ENCODE data around the gene PCNX1. TPM values are rescaled to one million over a fixed set of nuclear protein-coding genes. Genes with fewer than 3 reads are reported as not detected.
A peak's percentile ranks its signal among the peaks of the same experiment; 100 is the strongest.
"Not testable (repeated sequence)": the region's sequence is repeated elsewhere in the genome, so short reads cannot be mapped to it uniquely, and the experiment has no call there.

The PCNX1 gene
- total RNA-seq, 1 donor from 2014 or later: 28.9 TPM

- no peak for DNase-seq (ENCODE audit: low read depth in 2 of 2)
Observed at GRCh38 chr14:71012888-71013287, 105.6 kb downstream of the PCNX1 start.

- DNase-seq (ENCODE audit: low read depth in 2 of 2): no peak
Observed at GRCh38 chr14:71013551-71014192, 106.4 kb downstream of the PCNX1 start.

- DNase-seq (ENCODE audit: low read depth in 2 of 2): not testable (repeated sequence)
Observed at GRCh38 chr14:71019917-71020316, 112.7 kb downstream of the PCNX1 start.

DNA sequence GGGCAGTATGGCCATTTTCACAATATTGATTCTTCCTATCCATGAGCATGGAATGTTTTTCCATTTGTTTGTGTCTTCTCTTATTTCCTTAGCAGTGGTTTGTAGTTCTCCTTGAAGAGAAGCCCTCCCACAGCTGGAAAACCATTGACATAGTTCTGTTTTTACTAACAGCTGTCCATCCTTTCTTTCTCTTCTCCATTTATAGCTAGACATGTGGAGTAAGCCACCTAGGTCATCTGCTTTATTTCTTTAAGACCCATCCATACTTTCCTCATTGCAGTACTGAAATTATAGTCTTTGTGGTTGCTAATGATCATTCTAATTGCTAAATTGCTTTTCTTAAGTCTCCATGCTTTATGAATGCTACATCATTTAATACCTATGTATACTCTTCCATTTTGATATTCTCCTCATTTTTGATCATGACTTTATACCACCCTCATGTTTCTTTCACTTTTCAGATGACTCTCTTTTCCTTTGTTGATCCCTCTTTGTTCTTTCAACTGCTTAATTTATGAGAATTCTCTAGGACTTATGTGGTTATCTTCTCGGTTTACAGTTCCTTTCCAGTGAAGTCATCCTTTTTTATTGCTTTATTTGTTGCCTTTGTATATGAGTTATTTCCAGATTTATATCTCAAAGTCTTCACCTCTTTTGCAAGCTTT is 114.2 kb downstream of the PCNX1 start:
- DNase-seq (ENCODE audit: low read depth in 2 of 2): peak in 1 of 2 donors; percentile 49

DNA sequence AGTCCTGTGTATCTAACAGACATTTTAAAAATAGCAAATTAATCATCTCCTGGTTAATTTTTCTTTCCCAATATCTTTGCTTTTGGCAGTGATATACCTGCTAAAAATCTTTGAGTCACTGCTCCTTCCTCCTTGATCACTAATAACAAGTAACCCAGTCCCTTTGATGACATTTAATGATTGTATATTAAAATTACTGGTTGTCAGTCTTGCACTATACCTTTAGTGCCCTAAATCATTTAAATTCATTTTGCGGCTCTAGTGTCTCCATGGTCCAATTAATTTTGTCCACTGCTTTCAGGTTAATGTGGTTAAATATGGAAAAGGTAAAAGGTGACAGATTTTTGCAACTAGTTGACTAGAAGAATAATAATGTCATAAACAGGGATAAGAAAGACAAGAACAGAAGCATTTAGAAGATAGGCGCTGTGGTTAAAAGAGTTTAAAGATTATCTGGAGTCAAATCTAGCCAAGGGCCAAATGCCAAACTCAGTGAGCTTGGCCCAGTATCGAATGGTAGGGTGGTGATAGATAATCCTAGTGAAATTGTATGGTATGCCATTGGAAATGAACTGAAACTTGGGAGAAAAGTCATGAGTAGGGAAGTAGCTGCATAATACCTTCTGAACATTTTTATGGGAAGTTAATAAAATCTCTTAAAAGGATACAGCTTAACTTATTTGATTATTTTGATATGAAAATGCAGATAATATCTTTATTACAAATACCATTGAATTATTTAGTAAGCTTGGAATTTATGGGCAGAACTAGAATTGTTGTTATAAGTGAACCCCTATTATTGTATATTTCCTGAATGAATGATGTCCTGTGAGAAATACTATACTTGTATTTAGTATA is 115.0 kb downstream of the PCNX1 start:
- no peak for DNase-seq (ENCODE audit: low read depth in 2 of 2)

- DNase-seq (ENCODE audit: low read depth in 2 of 2): no peak
Observed at GRCh38 chr14:71022939-71023338, 115.7 kb downstream of the PCNX1 start.

GRCh38 chr14:71029236-71029781 is 122.0 kb downstream of the PCNX1 start:
- no peak for DNase-seq (ENCODE audit: low read depth in 2 of 2)

DNA sequence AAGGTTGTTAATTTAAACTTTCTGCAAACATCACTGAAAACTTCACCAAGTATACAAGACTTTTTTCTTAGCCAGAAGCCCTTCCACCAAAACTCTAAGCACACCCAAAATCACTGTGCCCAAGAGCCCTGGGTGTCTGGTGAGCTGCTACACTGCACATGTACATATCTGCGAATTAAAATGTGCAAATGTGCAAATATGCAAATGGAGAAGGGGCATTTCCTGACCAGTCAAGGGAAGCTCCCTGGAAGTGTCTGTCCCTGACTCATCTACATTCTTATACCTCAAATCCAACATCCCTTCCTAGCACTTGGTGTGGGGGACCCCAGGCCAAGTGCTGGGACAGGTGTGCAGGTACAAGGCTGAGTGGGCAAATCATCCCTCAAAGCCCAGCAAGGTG is 123.7 kb downstream of the PCNX1 start:
- no peak for DNase-seq (ENCODE audit: low read depth in 2 of 2)

- no peak for DNase-seq (ENCODE audit: low read depth in 2 of 2)
Observed at GRCh38 chr14:71036433-71036832, 129.2 kb downstream of the PCNX1 start.

DNA sequence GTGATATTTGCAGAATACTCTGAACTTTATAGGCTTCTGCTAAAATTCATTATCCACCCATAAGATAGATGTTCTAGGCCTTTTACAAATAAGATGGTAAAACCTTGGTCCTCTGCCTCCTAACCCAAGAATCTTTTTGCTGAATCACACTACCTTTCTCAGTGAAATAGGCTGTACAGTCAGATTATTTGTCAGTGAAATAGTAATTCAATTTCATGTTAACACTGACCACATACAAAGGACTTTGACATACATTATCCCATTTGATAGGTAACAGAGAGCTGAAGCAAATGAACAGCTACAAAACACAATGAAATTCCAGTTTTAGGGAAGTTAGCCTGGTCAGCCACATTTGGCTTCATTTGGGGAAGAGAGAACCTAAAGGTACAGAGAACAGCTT is 141.1 kb downstream of the PCNX1 start:
- DNase-seq (ENCODE audit: low read depth in 2 of 2): no peak

- DNase-seq (ENCODE audit: low read depth in 2 of 2): no peak
Observed at GRCh38 chr14:71049435-71050133, 142.3 kb downstream of the PCNX1 start.

GRCh38 chr14:71050227-71050823 is 143.1 kb downstream of the PCNX1 start:
- DNase-seq (ENCODE audit: low read depth in 2 of 2): peak in 1 of 2 donors; percentile 11

DNA sequence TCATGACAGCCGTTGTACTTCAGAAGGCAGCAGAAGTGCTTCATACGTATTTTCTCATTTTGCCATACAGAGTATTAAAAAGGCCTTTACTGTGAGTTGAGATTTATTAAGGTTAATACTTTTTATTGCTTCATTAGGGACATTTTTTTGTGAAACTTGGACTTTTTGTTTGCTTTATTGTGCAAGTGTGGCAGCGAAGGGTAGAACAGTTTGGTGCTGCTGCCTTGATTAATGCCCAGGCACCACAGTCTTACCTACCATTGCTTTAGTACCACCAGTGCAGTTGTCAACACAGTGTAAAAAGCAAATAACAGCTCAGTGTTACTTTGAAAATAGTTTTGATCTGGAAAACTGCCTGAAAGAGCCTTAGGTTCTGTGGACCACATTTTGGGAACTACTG is 147.4 kb downstream of the PCNX1 start:
- no peak for DNase-seq (ENCODE audit: low read depth in 2 of 2)

DNA sequence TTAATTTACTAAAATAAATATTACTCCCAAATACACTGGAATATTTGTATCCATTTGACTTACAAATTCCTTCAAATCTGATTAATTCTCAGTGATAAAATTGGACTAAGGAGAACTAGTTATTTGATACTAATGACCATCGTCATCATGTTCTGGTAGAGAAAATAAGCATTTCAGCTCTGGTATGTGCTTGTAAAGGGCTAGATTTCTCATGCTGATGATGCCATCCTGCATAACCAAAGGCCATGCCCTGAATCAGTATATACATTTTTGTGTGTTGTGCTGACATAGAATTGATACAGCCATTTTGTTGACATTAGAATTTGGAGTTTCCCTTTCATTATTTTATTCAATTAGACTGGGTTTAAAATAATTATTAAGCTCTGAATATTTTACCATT is 148.9 kb downstream of the PCNX1 start:
- no peak for DNase-seq (ENCODE audit: low read depth in 2 of 2)

DNA sequence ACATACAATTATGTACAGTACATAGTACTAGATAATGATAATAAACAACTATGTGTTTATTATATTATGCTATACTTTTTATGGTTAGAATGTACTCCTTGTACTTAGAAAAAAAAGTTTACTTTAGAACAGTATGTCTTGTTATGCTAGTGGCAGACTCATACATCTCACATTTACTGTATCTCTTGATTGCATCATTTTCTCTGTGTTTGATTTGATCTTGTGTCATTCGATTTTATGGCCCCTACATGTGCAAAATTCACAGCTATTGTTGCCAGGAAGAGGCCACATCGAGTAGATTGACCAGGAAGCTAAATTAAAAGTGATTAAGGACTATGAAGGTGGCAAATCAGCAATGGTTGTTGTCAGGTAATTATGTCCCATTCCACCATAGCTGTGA is 153.0 kb downstream of the PCNX1 start:
- no peak for DNase-seq (ENCODE audit: low read depth in 2 of 2)

DNA sequence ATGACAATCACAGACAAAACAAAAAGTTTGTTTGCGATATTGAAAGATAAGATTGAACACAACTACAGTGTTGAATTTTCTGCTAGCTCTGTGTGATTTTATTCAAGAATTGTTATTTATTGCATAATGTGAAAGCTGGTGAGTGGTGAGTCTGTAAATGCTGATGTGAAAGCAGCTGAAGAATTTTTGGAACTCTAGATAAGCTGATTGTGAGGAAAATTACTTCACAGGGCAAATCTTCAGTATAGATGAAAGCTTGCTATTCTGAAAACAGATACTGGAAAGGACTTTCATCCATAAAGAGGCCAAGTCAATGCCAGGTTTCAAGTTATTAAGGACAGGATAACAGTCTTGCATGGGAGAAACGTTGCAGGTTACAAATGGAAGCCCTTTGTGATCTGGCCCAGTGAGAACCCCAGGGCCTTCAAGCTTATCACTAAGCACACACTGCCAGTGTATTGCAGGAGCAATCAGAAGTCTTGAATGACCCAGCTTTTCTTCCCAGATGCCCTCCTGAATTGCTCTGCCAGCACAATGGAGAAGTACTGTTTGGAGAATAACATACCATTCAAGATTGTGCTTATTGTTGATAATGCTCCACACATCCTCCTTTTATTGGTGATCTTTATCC is 153.7 kb downstream of the PCNX1 start:
- no peak for DNase-seq (ENCODE audit: low read depth in 2 of 2)

DNA sequence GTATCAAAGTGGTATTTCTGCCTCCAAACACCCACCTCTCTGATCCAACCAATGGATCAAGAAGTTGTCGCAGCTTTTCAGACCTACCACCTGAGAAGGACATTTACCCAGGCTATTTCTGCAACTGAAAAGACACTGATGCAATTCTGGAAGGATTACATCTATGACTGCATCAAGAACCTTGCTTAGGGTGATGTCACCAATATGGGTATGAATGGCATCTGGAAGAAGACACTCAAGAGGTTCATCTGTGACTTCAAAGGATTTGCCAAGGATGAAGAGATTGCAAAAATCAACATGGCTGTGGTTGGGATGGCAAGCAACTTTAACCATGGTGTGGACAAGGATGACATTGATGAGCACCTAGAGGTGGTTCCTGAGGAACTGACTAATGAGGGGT is 154.2 kb downstream of the PCNX1 start:
- DNase-seq (ENCODE audit: low read depth in 2 of 2): no peak

- DNase-seq (ENCODE audit: low read depth in 2 of 2): no peak
Observed at GRCh38 chr14:71062581-71063303, 155.5 kb downstream of the PCNX1 start.

- no peak for DNase-seq (ENCODE audit: low read depth in 2 of 2)
Observed at GRCh38 chr14:71063351-71063750, 156.1 kb downstream of the PCNX1 start.

GRCh38 chr14:71064747-71065146 is 157.5 kb downstream of the PCNX1 start:
- DNase-seq (ENCODE audit: low read depth in 2 of 2): not testable (repeated sequence)

Measured in dermis microvascular lymphatic vessel endothelial cell (primary cell).